Stimulated activated CD8-positive, alpha-beta memory T cell treated with anti-CD3 and anti-CD28 coated beads, Interleukin-15, amount 100 ng/mL, for 4 hours (primary cell): Measurements from ENCODE around the gene MAEA.
"Not testable (repeated sequence)": the region's sequence is repeated elsewhere in the genome, so short reads cannot be mapped to it uniquely, and the experiment has no call there.

Experiments
- DNase-seq, 2 donors: peaks; one replicate each; pipeline ENCODE4 v3.0.0-alpha.2; 2020; ENCODE audit warnings: low read depth in 2 of 2

MAEA gene

DNA sequence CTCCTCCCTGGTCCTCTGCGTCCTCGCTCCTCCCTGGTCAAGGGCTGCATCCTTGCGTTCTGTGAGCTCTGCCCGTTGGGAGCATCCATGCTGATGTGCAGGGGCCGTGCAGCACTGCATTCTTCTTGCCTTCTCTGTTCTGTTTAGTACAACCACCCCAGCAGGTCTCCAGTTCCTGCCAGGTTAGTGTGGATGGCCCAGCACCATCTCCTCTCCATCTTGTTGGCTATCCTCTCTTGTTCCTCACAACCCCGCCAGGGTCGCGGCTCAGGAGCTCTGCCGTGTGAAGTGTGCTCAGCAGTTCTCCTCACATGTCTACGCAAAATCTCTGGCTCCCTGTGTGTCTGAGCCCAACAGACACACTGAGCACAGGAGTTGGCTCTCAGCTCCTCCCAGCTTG is 10.4 kb upstream of the MAEA start:
- DNase-seq, result no peak

DNA sequence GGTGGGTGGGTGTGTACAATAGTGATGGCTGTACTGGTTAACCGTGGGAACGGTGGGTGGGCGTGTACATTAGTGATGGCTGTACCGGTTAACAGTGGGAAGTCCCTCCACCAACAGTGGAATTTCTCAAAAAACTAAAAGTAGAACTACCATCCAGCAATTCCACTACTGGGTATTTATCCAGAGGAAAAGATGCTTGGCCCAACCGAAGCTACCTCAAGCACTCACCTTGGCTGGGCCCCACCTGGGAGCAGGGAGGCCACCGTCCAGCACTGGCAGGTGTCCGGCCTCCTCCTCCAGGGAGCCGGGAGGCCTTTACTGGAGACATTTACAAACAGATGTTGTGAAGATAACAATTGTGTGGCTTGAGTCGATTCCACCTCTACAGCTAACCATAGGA is 6.0 kb upstream of the MAEA start:
- DNase-seq, result no peak

DNA sequence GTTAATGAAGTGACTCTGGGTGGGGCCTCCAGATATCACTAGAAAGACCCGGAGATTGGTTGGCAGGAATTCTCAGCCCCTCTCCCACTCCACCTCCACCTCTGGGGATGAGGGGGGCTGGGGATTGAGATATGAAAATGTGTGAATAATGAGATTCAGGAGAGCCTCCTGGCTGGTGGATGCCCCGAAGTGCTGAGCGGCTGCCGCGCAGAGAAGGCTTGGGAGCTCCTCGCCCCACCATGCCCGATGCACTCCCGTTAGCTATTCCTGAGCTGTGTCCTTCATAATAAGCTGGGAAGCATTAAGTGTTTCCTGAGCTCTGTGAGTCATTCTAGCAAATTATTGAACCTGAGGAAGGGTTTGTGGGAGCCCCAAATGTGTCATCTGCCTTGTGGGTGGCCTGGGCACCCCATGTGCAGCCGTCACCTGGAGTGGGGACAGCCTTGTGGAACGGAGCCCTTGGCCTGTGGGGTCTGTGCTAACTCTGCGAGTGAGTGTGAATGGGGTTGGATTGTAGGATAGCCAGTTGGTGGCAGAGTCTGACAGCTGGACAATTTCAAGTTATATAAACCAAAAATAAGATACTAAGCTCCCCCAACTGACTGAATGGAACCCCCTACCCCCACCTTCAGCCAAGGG is 4.4 kb upstream of the MAEA start:
- DNase-seq, result no peak

DNA sequence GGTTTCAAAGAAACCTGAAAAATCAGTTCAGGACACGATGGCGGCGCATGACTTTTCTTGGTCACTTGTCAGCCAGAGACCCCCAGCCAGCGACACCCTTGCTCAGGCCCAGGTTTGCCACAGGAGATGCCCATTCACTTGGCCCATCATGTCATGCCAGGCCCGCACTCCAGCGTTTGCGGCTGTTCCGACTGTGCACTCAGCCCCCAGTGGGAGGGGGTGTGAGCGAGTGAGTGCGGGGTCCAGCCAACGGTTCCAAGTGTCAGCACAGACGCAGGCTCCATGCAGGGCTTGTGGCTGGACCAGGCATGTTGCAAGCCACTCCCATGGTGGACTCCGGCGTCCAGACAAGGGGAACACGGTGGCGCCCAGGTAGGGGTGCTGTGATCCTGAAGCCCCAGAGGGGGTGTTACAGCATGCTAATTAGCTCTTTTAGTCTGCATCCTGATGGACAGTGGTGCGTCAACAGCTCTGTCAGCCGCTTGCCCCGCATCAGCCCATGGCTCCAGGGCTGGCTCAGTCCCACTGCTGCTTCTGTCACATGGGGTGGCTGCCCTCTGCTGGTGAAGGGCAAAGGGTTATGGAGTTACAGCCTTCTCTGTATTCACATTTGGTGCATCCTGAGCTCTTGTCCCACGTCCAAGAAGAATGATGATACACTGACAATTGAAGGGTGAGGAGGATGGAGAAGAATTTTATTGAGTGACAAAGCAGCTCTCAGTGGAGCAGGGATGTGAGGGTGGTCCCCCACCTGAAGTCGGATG is 3.7 kb upstream of the MAEA start:
- no peak for DNase-seq

DNA sequence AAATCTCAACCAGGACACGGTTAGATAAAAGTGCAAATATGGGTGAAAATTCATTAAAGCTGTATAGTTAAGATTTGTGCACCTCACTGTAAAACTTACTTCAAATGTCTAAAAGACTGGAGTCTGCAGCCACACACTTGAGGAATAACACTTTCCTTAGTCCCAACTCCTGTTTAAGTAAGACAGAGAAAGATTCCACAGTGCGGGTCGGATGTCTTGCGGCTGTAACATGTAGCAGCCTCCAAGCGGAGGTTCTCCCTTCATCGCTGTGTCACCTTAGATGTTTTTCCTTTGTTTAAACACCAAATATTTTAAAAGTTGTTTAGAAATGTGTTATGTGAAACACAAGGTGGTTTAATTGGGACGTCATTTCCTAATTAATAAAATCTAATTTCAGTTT is 905 bp upstream of the MAEA start:
- no peak for DNase-seq

DNA sequence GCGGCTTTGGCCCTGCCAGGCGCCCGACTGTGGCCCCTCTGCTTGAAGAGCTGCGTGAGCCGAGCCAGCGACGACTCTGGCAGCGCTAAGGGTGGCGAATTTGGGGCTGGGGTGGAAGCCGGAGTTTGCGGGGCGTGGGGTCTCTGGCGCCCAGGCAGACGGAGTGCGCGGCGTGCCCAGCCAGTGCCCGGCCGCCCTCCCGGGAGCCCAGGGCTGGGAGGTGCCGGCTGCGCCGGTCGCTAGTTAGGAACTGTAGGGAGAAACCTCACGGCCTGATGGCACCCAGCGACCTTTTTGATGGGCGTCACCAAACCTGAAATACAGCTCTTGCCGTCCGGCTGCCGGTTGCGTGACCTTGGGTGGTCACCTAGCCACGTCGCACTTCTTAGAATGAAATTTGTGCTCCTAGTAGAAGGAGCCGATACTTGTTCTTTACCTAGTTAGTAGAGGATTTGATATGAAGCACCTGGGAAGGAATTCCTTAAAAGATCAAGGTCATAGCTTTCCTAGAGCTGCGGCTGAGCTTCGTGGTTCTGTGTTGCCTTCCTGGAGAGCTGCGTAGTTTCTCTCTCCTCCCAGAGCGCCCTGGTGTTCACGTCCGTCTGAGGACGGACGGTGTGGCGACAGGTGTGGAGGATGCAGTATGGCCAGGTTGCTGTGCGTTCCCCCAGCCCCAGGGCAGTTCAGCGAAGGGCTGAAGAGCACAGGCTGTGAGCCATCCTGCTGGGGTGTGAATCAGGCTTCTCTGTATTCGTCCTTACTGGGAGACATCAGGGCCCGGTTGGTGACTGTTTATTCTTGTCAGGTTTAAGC is 680 bp downstream of the MAEA start:
- no peak for DNase-seq

DNA sequence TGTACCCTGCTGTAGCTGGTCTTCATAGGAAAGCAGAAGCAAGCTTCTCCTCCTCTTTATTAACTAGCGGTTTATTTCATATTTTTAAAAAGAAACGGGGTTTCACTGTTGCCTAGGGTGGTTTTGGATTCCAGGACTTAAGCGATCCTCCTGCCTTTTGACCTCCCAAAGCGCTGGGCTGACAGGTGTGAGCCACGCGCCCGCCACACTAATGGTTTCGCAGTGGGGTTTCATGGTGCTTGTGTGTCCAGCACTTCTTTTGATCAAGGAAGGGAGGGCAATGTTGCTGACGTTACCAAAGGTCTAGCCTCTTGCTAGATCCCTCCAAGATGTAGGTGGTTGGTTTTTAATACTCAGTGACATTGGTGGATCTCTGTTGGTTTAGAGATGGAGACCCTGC is 1.4 kb downstream of the MAEA start:
- no peak for DNase-seq

DNA sequence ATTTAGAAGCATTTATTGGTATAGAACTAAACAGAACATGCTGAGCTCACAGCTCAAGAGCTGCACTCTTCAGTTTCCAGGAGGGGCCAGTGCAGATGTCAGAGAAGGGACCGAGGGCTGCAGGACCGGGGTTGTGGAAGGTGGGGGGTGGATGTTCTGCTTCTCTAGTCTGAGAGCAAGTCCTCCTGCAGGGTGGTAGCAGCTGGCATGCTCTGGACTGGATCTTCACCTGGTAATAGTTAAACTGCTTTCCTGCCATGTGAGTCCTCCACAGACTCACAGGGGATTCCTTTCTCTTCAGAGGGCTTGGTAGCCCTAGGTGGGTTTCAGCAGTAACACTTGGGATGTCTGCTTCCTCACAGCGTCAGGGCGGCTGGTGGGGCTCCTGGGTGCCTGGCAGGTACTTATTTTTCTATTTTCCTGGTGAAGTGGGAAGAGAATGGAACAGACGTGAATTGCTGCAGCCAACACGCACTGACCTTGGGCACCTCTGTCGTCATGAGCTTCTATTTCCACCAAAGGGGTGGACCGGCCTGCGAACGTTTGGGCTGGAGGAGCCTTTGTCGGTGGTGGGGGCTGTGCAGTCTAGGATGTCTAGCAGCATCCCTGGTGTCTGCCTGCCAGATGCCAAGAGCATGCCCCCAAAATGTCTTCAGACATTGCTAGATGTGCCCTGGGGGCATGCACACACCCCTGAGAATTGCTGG is 2.5 kb downstream of the MAEA start:
- DNase-seq, result no peak

DNA sequence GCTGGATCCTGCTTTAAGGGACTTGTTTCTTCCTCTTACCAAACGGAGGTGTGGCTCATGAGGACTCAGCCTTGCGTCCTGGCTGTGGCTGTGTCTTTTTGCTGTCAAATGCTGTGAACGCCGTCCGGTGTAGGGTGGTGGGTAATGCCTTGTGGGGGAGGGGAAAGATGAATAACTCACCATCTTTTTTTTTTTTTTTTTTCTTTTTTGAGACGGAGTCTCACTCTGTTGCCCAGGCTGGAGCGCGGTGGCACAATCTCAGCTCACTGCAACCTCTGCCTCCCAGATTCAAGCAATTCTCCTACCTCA is 3.0 kb downstream of the MAEA start:
- not testable (repeated sequence) for DNase-seq

DNA sequence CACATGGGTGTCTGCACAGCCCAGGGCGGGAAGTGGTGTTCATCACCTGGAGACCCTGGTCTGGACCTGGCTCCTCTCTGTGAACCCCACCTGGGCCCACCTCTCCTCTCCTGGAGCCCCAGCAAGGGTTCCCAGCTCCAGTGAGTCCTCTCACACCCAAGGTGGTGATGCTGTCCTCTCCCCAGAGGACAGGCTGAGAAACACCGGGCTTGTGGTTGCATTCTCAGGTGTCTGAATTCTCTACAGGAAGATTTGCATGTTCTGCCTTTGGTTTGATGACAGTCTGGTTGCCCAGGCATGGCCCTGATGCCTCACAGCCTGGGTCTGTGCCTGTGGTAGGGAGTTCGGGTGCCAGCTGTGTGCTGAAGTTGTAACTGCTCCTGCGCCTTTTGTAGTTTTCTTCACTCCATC is 3.8 kb downstream of the MAEA start:
- no peak for DNase-seq

DNA sequence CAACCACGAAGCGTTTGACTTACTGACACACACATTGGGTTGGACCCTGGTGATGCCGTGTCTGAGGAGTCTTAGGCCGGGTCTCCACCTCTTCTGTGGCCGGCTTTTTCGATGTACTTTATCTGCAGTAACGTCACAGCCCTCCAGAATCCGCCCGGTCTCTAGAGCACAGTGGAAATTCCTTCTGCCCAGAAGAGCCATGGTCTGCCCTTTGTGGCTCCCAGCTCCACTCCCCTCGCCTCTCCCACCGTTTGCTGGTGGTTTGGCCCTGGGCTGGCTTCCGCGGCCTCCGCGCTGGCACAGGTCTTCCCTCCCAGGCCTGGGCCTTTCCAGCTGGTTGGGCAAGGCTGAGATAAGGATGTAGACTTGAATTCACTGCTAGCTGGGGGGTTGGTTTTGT is 4.3 kb downstream of the MAEA start:
- DNase-seq, result no peak

DNA sequence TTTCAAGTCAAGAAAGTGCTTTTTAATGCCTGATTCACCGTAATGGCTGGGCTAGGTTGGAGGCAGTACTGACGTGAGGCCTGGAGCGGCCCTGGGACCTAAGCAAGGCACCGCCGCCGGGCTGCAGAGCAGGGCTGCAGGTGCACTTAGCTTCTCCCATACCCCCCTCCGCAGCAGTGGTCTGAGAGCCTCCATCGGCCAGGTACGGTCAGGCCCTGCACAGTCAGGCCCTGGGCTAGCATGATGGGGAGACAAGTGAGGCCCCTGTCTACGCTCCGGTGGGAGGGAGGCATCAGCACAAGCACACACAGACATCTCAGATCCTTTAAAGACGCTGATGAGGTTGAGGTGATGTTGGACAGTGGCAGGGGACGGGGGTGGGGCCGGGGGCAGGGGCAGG is 4.7 kb downstream of the MAEA start:
- DNase-seq, result no peak

DNA sequence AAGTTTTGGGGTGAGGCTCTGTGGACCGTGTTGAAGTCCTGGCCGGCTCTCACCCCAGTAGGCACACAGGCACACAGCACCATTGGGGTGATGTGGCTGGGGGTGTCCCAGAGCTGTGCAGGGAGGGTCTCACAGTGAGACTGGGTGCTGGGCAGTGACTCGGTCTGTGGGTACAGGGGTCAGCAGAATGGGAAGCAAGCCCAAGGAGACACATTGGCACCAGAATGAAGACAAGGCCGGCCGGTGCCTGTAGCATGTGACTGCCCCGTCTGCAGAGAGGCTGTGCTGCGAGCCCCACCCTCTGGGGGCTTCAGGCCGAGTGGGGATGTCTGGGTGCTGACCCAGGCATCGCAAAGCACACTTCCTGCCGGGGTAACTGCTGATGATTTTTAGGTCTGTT is 5.2 kb downstream of the MAEA start:
- DNase-seq, result no peak

DNA sequence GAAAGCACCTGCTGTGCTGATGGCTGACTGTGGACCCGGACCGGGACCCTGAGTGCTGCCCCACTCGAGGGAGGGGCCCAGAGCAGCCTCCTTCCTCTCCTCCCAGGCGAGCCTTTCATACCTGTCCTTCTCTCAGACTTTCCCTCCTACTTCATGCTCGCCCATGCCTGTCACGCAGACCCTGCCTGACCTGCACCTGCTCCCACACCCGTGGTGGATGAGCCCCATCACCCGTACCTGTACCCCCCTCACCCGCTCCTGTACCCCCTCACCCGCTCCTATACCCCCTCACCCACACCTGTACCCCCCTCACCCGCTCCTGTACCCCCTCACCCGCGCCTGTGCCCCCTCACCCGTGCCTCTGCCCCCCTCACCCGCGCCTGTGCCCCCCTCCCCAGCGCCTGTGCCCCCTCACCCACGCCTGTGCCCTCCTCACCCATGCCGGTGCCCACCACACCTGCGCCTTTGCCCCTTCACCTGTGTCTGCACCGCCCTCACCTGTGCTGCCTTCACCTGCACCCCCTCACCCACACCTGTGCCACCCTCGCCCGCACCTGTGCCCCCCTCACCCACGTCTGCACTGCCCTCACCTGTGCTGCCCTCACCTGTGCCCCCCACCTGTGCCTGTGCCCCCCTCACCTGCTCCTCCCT is 5.8 kb downstream of the MAEA start:
- no peak for DNase-seq

DNA sequence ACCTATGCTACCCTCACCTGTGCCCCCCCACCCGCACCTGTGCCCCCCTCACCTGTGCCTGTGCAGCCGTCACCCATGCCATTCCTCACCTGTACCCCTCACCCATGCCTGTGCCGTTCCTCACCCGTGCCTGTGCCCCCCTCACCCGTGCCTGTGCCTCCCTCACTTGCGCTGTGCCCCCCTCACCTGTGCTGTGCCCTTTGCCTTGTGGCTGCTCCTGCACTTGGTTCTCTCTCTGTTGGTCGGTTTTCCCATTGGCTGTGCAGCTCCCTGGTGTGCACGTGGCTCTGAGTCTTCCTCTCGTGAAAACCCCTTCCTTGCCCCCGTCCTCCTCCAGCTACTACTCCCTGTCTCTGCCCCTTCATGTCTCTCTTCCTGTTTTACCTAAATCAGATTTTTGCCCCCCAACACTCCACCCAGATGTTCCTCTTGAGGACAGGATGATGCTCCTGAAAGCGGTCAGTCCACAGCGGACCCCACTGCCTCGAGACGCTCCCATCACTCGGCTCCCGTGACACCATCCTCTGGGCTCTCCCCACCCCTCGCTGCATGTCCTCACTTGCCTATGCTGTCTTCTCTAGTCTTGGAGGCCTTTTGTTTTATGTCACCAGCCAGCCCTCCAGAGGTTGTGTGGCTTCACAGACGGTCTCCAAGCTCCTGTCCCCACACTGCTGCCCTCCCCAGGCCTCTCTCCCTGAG is 6.8 kb downstream of the MAEA start:
- DNase-seq, result no peak

DNA sequence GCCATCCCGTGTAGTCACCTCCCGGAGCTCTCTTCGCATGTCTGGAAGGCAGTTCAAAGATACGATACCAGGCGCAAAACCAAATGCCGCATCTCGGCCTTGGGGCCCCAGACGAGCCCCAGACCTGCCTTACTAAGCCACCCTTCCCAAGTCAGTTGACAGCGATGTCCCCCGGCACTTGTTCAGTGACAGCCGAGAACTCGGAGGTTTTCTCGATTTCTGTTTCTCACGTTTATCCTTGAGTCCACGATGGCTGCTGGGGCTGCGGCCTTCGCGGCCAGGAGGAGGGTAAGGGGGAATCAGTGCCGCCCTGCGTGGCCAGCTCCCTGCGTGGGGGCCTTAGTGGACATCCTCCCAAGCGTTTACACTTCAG is 7.3 kb downstream of the MAEA start:
- no peak for DNase-seq

DNA sequence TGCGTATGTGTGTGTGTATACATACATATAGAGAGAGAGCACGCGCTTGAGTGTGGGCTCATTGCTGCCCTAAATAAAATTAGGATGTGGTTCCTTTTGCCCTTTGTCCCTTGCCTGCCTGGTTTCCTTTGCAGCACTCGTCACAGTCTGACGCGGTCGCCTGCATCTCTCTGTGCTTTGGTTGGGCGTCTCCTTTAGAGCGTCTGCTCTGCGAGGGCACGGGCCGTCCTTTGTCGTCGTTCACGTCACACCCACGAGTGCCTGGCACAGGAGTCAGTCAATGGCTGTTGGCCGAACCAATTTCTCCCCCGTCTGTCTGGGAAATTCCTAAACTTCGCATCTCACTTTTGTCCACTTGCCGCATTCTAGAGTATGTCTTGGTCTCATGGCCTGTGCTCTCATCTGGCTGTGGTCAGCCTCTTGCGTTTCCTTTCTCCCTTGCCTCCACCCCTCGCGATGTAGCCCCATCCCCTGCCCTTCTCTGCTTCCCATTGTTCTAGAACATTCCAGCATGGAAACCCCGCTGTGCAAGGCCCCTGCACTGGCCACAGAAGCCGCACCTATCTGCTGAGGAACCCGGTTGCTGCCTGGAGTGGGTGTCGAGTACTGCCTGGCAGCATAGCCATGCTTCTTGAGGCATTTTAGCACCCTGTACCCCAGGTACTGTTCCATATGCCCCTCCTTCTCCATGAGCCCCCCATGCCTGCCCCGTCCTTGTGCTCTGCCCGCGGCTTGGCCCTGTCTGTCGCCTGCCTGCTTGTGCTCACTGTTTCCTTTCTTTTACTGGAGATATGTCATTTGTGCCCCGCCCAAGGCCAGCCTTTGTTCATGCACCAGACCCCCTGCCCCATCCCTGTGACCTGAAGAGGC is 8.0 kb downstream of the MAEA start:
- DNase-seq, result no peak

DNA sequence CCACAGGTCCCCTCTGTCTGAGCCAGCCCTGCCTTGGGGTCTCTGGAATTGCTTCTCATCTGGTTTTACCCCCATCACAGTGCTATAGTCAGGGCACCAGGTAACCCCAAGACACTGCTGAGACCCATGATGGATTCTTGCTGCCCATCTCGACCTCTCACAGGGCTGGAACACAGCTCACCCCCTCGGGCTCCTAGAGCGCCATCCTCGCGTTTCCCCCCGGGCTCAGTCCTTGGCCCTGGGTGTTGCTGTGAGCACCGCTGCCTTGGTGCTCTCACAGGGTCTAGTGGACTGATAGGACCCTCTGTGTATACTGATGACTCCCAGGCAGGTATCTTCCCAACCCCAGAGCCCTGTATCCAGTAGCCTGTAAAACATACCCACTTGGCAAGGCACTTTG is 8.8 kb downstream of the MAEA start:
- no peak for DNase-seq

DNA sequence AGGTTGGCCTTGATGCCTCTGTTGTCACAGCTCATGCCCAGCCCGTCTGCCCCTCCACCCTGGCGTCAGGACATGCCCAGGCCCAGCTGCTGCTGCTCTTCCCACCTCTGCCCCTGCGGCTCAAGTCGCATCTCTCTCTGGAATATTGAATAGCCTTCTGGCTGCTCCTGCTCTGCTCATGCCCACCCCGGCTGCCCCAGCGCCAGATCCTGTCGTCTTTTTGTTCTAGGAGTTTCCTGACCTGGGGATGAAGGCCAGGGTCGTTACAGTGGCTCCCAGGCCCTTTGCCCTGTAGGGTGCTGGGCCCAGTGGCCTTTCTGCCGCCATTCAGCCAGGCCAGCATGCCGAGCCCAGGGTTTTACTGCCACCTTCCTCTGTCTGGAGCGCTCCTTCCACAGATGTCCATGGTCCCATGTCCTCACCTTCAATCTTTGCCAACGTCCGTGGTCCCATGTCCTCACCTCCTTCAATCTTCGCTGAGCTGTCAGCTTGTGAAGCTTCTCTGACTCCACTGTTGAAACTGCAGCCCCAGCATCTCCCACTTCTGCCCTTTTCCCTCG is 9.7 kb downstream of the MAEA start:
- no peak for DNase-seq
